Heart left ventricle (tissue), 16 donors: Measurements from ENCODE around the gene LRRC63. TPM values are rescaled to one million over a fixed set of nuclear protein-coding genes. Genes with fewer than 3 reads are reported as not detected.

Experiments
- ATAC-seq, 4 donors: fragments of 200-7000 bp; cut with Tn5 transposase; one replicate each; pipeline ENCODE4 v1.9.1; 2020 to 2022; ENCODE audit warnings: moderate library complexity in 4 of 4, mild to moderate bottlenecking in 3 of 4, moderate number of reproducible peaks in 1 of 4
- DNase-seq, 5 donors: peaks; one replicate each; pipeline ENCODE4 v3.0.0-alpha.2; 2020
- H3K27ac ChIP-seq, 12 donors: fragments of 200-600 bp; sonication (generic) in 4 of 12; one replicate each; pipeline versions ENCODE4 v1.5.0 to v1.8.0; 2016 to 2022; ENCODE audit warnings: mild to moderate bottlenecking in 2 of 12
- H3K27me3 ChIP-seq, 9 donors: fragments of 200-600 bp; sonication (generic) in 2 of 9; one replicate each; pipeline versions ENCODE4 v1.5.1 to v1.8.0; 2016 to 2022; ENCODE audit warnings: mild to moderate bottlenecking in 3 of 9
- H3K36me3 ChIP-seq, 9 donors: fragments of 200-600 bp; sonication (generic) in 2 of 9; one replicate each; pipeline versions ENCODE4 v1.5.0 to v1.8.0; 2018 to 2022; ENCODE audit warnings: mild to moderate bottlenecking in 2 of 9
- H3K4me1 ChIP-seq, 12 donors: fragments of 200-600 bp; sonication (generic) in 4 of 12; one replicate each; pipeline versions ENCODE4 v1.5.0 to v1.8.0; 2016 to 2022; ENCODE audit warnings: mild to moderate bottlenecking in 3 of 12
- H3K4me3 ChIP-seq, 12 donors: fragments of 200-600 bp; sonication (generic) in 4 of 12; one replicate each; pipeline versions ENCODE4 v1.5.0 to v1.8.0; 2017 to 2022; ENCODE audit warnings: mild to moderate bottlenecking in 9 of 12, moderate library complexity in 4 of 12
- H3K9me3 ChIP-seq, 12 donors: fragments of 200-600 bp; sonication (generic) in 4 of 12; one replicate each; pipeline versions ENCODE4 v1.5.0 to v1.8.0; 2016 to 2022; ENCODE audit warnings: mild to moderate bottlenecking in 1 of 12
- POLR2A ChIP-seq, 2 donors: fragments of 450-650 bp; IDR thresholded peaks; one replicate each; pipeline ENCODE4 v1.6.1; 2017; ENCODE audit warnings: antibody characterized with exemption in 2 of 2, mild to moderate bottlenecking in 2 of 2, moderate library complexity in 2 of 2
- WGBS, 4 donors: extraction: QIAGEN DNeasy Blood & Tissue Kit in 2 of 4; methylation state at CpG; one replicate each; pipeline versions ENCODE4 v1.1.5 to v1.1.7; 2013 to 2018; 5-methylcytosine and 5-hydroxymethylcytosine counted together
- intact Hi-C, 10 donors: fragments of 100-400 bp; cut with DNase I; formaldehyde crosslinking; loops; one replicate each; pipeline versions ENCODE4 v1.11.1 to v1.14.2; 2022
- polyA plus RNA-seq, 2 donors: library from polyadenylated mRNA; stranded (reverse); fragments of 200-250 nt; gene quantifications; one replicate each; pipeline ENCODE4 v1.2.3, GENCODE V29; 2013
- total RNA-seq, 9 donors: library from RNA; depleted of rRNA in 2 of 9; stranded (reverse); fragments of >200 nt in 2 of 9; fragmentation: NEBNext Ultra II Directional in 3 of 9; extraction: Animal tissue kit (Norgen Biotek cat#: 25700) in 3 of 9; gene quantifications; one replicate each; pipeline versions ENCODE4 v1.1.0 to v1.2.4, GENCODE V29; 2016 to 2023
- TF ChIP-seq, protein P1 (sequence below), 12 donors: fragments of 200-600 bp; sonication (generic) in 4 of 12; IDR thresholded peaks; one replicate each; pipeline versions ENCODE4 v1.5.0 to v1.8.0; 2018 to 2022; ENCODE audit warnings: antibody characterized with exemption in 12 of 12, mild to moderate bottlenecking in 5 of 12
- donor health status: ischemic (EF 13 %, LVEDD 7.1; RV severe dilation, severe dysfunction).
- donor health status: healthy with polysubstance abuse.
- donor health status: DM: no; HTN: yes; CAD: no.
- donor health status: DM: no; HTN: no; CAD: no.
- donor health status: ischemic (EF 25% LVEDD 6.9; RV normal size, moderate dysfunction).
- donor health status: ischemic (EF 25% LVEDD 5.7; RV mildly dilated, moderate dysfunction).
- donor health status: healthy.
- donor health status: DM: yes; HTN: yes; CAD: no.
- donor health status: ischemic (EF 35%, LVEDD 5.7; RV mildly dilated, moderate dysfunction).
- donor health status: nonischemic (EF 11% LVEDD 7.7; RV severe dilation, severe dysfunction).
- donor health status: DM: yes; HTN: yes; CAD: no.
- donor health status: PGD.
- donor health status: ischemic (EF 29% LVEDD 5.4; RV normal size, mild dysfunction).
- donor health status: nonischemic (EF 23%, LVEDD 6.1; RV moderate dilation, normal function).

The LRRC63 gene
- total and polyA plus RNA-seq, 11 donors = 0.14 to 0.48 TPM; not detected in 9

GRCh38 chr13:46184277-46184699 lies 27.4 kb upstream of the LRRC63 start:
- Histone ChIP-seq H3K9me3 (no peaks in the 10 kb centered on the region), H3K4me1 (peaks cover 0 to 33% (median 0%) of the 10 kb centered on the region in 12 donors), H3K27ac (peak overlapping the region in 1 of 12 donors; percentile 91), H3K36me3 (no peaks in the 10 kb centered on the region), H3K4me3 (peak overlapping the region in 1 of 12 donors; percentile 27), H3K27me3 (peaks cover 0 to 3% (median 0%) of the 10 kb centered on the region in 9 donors)
- TF ChIP-seq, protein P1, sequence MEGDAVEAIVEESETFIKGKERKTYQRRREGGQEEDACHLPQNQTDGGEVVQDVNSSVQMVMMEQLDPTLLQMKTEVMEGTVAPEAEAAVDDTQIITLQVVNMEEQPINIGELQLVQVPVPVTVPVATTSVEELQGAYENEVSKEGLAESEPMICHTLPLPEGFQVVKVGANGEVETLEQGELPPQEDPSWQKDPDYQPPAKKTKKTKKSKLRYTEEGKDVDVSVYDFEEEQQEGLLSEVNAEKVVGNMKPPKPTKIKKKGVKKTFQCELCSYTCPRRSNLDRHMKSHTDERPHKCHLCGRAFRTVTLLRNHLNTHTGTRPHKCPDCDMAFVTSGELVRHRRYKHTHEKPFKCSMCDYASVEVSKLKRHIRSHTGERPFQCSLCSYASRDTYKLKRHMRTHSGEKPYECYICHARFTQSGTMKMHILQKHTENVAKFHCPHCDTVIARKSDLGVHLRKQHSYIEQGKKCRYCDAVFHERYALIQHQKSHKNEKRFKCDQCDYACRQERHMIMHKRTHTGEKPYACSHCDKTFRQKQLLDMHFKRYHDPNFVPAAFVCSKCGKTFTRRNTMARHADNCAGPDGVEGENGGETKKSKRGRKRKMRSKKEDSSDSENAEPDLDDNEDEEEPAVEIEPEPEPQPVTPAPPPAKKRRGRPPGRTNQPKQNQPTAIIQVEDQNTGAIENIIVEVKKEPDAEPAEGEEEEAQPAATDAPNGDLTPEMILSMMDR (IDR thresholded peaks at IDR 0.05) = peak in 8 of 12 donors; percentile 6 to 42 (median 18)
- TF ChIP-seq POLR2A (IDR thresholded peaks at IDR 0.05) = no peak
- peak in 2 of 5 donors; percentile 31 to 39 for DNase-seq
- intact Hi-C loops = no loop called here
- 31 to 37% (median 34%) methylated on average over 6 of the region's 6 CpGs for WGBS, 4 donors
- ATAC-seq = peak in 3 of 4 donors; percentile 33 to 53 (median 36)

DNA sequence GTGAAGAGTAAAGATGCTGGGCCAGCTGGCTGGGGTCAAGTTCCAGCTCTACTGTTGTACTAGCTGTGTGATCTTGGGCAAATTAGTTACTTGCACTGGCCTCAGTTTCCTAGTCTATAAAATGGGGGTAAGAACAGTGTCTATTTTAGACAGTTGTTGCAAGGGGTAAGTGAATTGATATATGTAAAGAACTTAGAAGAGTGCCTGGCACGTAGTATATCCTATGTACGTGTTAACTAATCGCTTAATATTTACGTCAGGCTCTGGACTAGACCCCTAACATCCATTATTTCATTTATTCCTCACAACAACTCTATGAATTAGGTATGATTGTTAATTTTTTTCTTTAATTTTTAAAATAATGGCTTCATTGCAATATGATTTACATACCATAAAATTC lies 26.1 kb upstream of the LRRC63 start:
- peaks cover 0 to 33% (median 0%) of the 10 kb centered on the region in 12 donors for H3K4me1 ChIP-seq
- intact Hi-C loops = no loop called here
- DNase-seq (no peak), ATAC-seq (no peak)
- TF ChIP-seq POLR2A (IDR thresholded peaks at IDR 0.05) = no peak
- TF ChIP-seq, protein P1 (IDR thresholded peaks at IDR 0.05) = no peak
- H3K27ac ChIP-seq = no peak overlapping the region
- no peaks in the 10 kb centered on the region for H3K9me3 ChIP-seq
- H3K4me3 ChIP-seq = no peak overlapping the region
- H3K36me3 ChIP-seq = no peaks in the 10 kb centered on the region
- WGBS, 4 donors = 85 to 90% (median 88%) methylated on average over 4 of the region's 4 CpGs
- peaks cover 0 to 3% (median 0%) of the 10 kb centered on the region in 9 donors for H3K27me3 ChIP-seq

- no peak for TF ChIP-seq POLR2A (IDR thresholded peaks at IDR 0.05)
- TF ChIP-seq, protein P1 (IDR thresholded peaks at IDR 0.05) = no peak
- Histone ChIP-seq H3K27ac (no peak overlapping the region), H3K36me3 (no peaks in the 10 kb centered on the region), H3K27me3 (no peaks in the 10 kb centered on the region), H3K9me3 (no peaks in the 10 kb centered on the region), H3K4me3 (no peak overlapping the region), H3K4me1 (peaks cover 0 to 9% (median 0%) of the 10 kb centered on the region in 12 donors)
- intact Hi-C loops = no loop called here
- ATAC-seq (no peak), DNase-seq (no peak)
- WGBS, 4 donors = 30 to 38% (median 30%) methylated on average over 1 of the region's 1 CpG
Observed at GRCh38 chr13:46192412-46192811, 19.3 kb upstream of the LRRC63 start.

DNA sequence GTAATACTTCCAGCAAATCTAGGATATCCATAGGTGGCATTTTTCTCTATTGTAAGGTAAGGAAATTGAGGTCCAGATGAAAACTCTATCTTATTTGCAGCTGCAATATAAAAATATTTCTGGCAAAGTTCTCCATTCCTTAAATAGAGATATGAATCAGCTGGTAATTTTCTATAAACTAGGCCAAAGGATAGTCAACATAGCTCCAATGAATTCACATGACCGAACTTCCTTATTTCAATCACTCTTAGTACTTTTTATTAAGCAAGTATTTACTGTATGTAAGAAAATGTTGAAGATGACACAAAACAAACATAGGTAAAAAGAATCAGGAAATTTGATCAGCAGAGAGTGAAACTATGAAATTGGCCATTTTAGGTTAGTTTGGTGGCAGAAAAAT lies 16.7 kb upstream of the LRRC63 start:
- TF ChIP-seq, protein P1 (IDR thresholded peaks at IDR 0.05) = no peak
- no peak for TF ChIP-seq POLR2A (IDR thresholded peaks at IDR 0.05)
- no peak overlapping the region for H3K4me3 ChIP-seq
- no peaks in the 10 kb centered on the region for H3K9me3 ChIP-seq
- H3K27me3 ChIP-seq = no peaks in the 10 kb centered on the region
- no peaks in the 10 kb centered on the region for H3K36me3 ChIP-seq
- peak overlapping the region in 1 of 12 donors; percentile 50 for H3K27ac ChIP-seq
- DNase-seq (no peak), ATAC-seq (no peak)
- intact Hi-C loops = no loop called here
- 83 to 95% (median 88%) methylated on average over 1 of the region's 1 CpG for WGBS, 4 donors
- peaks cover 0 to 22% (median 0%) of the 10 kb centered on the region in 12 donors for H3K4me1 ChIP-seq
